HG03565 (cell line): ENCODE data around the gene NOX5.

Experiments
- ATAC-seq: cut with Tn5 transposase; IDR thresholded peaks from one replicate; pipeline ENCODE4 v1.9.1; 2021; ENCODE audit warnings: mild to moderate bottlenecking, moderate library complexity; ENCODE audit not compliant: unreplicated experiment

NOX5 gene

DNA sequence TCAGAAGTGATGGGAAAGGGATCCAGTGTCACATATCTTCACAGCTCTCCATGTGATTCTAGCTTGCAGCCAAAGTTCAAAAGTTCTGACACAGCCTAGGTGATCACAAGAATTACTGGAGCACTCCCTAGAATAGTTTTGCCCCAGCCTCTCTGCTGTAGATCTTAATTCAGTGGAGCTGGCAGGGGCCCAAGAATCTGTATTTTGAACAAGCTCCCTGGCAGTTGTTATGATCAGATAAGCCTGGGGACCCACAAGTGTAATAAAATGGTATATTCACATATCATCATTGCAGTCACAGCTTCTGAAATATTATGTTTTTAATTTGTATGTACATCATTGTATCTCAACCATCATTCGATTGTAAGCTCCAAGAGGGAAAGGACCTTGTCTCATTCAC, 62.3 kb downstream of the NOX5 start:
- no peak for ATAC-seq

DNA sequence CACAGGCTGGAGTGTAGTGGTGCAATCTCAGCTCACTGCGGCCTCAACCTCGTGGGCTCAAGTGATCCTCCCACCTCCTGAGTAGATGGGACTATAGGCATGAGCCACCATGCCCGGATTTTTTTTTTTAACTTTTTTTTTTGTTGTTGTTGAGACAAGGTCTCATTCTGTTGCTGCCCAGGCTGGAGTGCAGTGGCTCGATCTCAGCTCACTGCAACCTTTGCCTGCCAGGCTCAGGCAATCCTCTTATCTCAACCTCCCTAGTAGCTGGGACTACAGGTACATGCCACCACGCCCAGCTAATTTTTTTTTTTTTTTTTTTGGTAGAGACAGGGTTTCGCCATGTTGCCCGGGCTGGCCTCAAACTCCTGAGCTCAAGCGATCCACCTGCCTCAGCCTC, 64.1 kb downstream of the NOX5 start:
- no peak for ATAC-seq

DNA sequence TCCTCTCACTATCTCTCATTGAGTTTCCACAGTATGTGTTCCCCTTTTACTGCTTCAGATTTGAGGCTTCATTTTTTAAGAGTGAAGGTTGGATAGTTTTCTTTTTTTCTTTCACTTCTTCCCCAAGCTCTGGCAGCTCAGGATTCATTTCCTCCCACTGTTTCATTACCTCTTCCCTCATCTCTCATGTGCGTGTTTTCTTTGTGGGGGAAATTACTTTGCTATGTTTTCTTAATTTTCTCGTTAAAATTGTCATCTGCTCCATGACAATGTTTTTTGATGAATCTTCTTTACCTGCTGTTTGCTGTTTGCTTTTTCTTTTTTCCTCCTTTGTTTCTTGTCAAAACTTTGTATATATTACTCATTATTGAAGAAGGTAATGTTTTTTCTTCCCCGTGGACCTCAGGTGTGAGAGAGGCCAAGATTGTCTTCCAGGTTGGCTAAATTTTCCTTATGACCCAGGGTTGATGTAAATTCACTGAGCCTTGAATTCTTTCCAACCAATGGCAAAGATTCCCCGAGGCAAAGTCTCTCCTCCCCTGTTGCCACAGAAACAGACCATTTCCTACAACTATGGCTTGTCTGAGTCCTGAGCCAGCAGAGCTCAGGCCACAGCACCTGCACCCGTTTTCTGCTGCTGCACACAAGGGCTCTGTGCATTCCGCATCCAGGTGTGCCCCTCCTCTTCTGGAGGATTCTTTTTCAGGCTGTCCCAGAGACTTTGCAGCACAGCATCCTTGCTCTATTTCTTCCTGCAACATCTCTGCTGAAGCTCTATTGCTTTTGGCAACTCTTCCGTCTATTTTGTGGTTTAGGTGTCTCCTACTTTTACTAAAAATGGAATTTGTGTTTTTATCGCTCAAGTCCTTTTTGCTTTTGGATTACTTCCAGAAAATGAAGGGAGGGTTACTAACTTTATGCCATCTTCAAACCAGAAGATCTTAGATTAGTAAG, 66.1 kb downstream of the NOX5 start:
- no peak for ATAC-seq

DNA sequence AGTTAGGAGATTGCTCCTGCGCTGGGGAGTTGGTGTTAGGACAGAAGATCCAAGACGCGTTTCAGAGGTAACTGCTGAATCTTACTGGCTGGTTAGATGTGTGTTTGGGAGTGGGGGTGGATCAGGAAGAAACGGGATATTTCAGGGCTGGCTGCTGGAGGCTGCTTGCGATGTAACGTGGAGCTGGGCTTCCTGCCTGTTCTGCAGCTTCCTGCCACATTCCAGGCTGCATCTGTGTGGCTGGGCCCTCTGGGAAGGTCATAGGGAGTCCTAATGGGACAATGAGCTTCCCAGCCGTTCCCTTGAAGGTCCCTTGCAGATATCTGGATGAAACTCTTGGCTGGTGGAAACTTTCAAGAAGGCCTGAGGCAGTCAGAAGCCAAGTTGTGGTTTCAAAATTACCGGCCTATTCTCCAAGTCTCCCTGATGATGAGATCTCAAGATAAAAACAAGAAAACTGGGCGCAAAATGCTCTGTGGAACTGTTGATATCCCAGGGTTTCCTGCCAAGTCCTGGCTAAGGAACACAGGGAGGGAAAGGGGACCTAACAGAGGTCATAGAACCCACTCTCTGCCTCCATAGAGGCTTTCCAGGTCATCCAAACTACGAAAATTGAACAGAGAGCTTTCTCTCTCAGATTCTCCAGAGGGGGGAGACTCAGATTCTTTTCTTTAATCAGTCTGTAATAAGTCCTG, 67.0 kb downstream of the NOX5 start:
- ATAC-seq = no peak

DNA sequence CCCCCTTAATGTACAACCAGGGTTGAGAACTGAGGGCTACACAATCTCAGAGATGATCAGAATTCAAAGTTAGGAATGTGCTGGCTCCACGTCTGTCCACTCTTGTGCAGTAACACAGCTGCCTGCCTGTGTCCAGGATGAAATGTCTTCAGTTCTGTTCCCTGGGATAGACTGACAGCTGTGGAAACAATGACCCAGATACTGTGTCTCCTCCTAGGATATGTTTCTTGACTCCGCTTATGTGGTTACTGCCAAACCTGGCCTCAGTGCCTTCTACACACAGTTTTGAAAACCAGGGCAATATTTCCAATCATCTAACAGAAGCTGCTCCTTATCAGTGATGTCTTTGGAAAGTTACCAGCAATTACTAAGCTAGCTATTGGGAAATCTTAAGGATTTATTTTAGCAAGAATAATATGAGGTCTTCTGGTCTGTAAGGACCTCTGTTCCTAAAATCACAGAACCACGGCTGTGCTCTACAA, 67.6 kb downstream of the NOX5 start:
- no peak for ATAC-seq

DNA sequence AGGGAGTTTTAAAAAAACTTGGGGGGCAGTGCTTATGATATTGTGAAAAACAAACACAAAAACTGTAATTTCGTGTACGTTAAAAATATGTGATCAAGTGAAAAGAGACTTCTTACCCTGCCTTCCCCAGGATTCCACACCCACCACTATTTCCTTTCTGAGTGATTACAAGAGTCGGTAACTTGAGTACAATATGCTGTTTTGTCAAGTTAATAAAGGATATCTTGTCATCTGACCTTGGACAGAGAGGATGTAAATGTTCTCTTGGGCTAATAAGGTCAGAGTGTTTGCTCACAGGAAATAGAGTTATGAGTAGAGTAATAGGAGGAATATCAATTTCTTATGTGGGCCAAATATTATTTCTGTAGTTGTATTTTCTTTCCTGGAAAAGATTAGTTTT, 68.1 kb downstream of the NOX5 start:
- ATAC-seq = no peak

DNA sequence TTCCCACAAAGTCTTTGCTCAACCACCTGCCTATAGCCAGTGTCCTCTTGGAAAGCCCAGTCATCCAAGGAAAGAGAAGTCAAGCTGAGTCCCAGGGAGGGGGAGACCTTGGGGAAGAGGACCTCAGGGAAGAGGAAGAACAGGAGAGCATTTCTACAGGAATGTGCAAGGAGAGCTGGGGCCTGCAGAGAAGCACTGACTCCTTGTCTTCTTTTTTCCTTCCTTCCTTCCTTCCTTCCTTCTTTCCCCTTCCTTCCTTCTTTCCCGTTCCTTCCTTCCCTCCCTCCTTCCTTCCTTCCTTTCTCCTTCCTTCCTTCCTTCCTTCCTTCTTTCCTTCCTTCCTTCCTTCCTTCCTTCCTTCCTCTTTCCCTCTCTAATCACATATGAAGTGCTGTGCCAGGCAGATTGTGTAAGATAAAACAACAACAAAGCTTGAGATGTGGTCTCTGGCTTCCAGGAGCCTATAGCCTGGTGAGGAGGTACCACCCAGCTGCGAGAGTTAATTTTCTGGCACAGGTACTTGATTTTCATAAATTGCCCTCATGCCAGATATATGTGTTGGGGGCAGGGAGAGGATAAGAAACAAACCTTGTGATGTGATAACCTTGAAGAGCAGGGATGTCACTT, 70.0 kb downstream of the NOX5 start:
- no peak for ATAC-seq

DNA sequence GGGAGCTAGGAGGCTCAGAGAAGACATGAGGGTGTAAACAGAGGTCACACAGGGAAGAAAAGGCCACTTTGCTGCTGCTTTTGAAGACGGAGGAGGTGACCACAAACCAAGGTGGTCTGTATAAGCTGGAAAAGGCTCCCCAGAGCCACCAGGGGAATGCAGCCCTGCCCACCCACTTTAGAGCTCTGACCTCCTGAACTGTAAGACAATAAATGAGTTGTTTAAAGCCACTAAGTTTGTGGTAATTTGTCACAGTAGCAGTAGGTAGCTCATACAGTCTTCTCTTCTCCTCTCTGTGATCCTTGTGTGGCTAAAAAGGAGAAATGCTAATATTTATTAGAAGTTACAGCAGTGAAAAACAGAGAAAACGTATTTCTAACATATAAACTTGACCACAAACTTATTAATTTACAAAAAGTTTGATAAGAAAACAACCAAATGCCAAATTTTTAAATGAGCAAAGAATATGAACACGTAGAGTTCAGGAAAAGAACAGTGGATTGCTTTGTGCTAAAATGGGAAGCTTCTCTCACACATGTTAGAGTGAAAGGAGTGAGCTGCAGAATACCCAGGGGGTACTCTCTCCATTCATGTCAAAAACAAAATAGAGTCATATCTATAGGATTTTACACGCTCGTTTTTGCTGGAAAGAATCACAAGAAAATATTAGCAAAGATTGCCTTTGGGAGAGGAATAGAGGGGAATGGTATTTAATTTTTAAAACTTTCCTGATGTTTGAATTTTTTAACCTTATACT, 71.0 kb downstream of the NOX5 start:
- no peak for ATAC-seq

DNA sequence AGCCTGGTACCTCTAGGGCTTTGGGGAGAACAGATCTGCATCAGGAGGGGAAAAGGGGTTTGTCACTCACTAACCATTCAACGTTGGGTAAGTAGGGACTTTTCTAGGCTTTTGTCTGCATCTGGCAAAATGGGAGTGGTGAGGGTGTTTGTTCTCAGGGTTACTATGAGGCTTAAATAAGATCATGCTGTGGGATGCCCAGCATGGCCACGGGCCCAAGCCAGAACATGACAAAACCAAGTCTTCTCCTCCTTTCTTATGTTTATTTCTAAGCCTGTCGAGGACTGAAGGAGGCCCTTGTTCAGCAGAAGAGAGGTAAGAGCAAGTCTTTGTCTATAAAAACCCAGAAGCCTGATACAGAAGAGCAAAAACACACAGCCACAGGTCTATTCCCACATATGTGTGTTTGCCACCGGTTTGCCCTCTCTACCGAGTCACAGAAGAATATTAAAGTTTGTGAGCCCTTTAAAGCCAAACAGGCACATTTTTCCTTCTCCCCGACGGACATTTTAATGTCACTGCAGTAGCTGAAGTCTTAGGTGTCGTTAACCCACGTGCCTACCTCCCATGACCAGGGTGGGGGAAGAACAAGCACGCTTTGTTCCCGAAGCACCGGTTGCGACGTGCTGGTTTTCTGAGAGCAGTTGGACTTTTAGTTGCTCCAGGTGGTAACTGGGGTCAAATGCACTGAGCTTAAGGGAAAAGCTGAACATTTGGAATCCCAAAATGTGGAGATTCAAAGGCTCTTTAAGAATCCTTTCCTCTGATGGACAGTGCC, 72.1 kb downstream of the NOX5 start:
- no peak for ATAC-seq

DNA sequence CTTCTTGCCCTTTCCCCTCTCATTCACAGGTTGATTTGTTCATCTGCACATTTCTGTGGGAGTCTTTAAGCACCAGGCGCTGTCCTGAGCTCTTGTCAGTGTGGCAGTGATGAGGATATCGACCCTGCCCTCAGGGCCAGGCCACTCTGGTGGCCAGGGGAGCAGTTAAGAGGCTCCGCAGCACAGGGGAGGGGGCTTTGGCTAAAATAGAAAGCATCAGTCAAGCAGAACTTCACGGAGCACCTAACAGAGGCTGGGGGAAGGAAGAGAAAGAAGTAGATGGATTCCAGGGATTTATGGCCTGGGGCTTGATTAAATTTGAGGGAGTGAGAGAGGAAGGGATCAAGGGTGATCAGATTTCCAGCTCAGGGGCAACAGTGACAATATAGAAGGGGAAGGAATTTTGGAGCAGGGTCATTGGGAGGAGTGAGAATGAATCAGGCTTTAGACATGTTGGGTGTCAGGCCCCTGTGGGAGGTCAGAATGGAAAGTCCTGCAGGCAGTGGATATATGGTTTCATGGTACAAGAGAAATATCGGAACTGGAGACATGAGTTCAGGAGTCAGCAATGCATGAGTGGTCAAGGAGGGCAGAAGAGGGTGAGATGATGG, 73.0 kb downstream of the NOX5 start:
- ATAC-seq = no peak

DNA sequence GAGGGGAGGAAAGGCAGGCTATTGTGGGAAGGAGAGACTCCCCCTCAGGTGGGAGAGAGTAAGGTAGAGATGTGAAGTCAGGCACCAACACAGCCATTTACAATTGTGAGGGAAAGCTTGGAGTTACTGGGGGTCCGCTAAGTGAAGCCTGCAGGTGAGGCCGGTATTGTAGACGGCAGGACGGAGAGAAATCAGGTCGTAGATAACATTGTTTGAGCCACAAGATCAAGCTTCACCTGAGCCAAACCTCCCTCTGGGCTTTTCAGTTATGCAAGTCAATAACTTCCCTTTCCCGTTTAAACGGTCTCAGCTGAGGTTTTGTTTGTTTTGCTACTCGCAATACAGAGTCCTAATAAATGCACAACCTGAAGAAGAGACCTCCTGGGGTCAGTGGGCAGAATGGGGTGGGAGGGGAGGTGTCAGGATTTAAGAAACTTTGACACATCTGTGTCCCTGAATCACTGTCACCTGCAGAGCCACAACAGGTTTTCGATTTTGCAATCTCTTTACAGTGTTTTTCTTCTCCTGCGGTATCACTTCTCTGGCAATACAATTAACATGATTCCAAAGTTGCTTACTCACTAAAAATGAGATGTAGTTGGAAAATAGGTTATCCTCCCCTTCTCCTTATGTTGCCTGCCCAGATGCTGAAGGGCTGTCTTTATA, 73.9 kb downstream of the NOX5 start:
- ATAC-seq = no peak

DNA sequence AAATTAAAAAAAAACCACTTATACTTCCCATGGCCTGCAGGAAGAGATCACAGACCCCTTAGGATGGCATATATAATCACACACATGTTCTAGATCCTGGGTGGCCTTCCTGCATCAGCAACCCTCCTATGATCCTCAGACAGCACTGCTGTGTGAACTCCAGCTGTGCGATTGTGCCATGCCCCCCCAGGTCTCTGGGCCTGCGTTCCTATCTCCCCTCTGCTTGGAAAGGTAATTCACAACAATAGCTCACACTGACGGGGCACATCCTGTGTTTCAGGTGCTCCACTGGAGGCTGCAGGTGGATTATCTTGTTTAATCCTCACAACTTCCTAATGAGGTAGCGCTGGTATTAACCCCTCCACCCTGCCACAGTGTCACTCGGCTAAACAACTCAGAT, 74.8 kb downstream of the NOX5 start:
- ATAC-seq = no peak

DNA sequence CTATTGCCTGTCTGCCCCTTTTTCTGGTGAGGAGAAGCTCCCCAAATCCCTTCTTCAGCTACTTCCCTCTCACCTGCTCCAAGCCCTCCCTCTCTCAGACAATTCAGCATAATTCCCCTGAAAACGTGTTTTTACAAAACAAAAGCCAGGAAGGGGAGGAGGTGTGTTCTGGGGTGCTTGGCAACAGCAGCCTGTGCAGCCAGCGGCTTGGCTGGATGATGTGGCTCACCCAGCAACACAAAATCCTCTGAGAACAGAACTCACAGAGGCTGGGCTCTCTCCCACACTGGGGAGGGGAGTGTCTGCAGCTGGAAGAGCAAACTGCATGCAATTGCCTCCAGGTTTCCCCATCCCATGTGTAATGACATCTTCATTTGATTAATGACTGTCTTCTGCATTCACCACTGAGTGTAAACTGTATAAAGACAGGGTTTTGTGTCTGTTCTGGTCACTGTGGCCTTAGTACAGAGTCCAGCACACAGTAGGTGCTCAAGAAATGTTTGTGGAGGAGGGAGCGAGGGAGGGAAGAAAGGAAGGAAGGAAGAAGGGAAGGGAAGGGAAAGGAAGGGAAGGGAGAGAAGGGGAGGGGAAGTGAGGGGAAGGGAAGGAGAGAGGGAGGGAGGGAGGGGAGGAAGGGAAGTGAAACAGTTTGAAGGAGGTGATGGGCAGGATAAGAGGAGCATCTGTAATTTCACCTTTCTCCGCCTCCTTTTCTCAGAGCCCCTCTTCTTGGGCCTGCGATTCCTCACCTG, 75.9 kb downstream of the NOX5 start:
- ATAC-seq = no peak

DNA sequence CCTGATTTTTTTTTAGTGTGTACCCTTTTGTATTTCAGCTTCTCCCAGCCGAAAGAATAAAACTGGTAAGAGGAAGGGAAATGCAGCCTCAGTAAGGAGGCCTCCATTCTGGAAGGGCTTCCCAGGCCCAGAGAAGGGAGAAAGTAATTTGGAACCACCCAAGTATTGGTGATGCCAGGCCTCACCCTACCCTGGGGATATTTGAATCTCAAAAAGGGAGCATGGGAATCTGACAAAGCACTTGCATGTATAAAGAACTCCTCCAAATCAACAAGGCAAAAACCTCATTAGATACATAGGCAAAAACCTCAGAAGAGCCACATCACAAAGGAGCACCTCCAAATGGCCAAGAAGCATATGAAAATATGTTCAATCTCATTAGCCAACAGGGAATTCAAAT, 77.2 kb downstream of the NOX5 start:
- no peak for ATAC-seq

DNA sequence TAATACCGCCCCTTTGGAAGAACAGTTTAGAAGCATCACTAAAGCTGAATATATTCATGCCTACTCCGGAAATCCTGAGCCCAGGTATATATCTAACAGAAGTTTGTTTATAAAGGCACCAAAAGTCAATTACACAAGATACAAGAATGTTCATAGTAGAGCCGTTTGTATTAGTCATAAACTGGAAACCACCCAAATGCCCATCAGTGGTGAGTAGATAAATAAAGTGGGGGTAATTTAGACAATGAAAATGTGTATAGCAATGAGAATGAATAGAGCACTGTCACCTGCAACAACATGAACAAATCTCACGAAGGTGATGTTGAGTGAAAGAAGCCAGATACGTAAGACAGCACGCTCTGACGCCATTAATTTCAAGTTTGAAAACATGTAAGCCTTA, 77.7 kb downstream of the NOX5 start:
- no peak for ATAC-seq

DNA sequence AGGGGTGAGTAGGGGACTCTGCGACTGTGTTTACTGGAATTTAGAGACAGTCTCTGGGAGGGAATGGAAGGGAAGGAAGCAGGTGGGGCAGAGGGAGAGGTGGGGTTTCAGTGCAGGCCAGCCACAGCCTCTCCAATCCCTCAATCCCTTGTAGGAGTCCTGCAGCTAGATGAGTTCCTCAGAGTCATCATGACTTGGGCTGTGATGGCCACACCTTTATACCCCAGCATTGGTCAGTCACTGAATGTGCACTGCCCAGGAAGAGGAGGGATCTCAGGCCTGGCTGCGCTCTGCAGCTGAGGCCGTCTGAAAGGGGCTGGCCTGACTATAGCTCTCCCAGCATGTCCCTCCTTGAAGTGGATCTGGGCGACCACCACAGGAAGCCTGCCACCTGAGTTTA, 78.6 kb downstream of the NOX5 start:
- ATAC-seq = no peak

DNA sequence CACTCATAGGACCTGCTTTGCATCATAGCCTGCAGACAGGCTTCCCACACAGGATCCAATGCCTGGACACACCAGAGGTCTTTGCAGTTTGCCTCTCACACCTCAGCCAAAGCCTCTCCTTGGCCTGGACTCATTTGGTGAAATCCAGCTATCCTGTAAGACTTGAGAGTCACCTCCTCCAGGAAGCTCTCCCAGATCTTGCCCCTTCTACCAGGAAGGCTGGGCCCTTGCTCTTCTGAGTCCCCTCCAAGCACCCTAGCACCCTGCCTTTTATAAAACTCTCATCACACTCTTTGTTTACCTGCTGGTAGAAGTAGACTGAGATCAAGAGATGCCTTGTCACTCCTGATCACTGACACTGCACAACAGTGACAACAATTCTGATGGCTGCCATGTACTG, 79.1 kb downstream of the NOX5 start:
- ATAC-seq = no peak

DNA sequence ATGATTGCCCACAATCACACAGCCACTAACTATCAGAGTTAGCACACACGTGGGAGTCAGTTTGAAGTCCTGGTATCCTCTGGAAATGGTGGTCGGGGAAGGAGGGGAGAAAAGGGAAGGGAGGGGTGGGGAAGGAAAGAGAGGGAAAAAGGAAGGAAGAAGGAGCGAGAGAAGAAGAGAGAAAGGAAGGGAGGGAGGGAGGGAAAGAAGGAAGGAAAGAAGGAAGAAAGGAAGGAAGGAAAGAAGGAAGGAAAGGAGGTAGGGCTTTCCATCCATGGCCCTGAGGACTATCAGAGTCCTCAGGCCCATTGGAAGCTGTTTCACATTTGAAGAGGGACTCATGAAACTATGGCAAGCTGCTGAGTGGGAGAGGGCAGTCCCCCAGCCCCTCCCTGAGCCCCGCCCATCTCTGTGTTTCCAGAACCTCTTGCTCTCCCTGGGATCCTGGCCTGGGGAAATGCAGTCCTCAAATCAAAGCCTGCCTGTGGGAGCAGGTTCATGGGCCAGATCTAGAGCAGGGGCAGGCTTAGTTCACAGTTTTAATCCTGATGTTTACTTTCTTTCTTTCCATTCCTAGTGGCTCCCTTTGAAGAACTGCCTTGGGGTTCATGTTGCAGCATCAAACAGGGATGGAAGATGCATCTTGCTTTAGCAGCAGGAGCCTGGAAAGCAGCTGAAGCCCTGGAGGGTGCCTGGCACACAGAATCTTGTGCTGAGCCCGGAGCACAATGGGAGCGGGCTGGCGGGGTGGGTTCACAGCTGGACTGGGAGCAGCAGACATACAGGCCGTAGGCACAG, 79.8 kb downstream of the NOX5 start:
- no peak for ATAC-seq
